HG03135 (cell line): ENCODE data around the gene PRKN.
"Not testable (repeated sequence)": the region's sequence is repeated elsewhere in the genome, so short reads cannot be mapped to it uniquely, and the experiment has no call there.

Experiments
- ATAC-seq: cut with Tn5 transposase; IDR thresholded peaks from one replicate; pipeline ENCODE4 v1.9.1; 2021; ENCODE audit warnings: mild to moderate bottlenecking, moderate library complexity; ENCODE audit not compliant: unreplicated experiment

Gene PRKN

DNA sequence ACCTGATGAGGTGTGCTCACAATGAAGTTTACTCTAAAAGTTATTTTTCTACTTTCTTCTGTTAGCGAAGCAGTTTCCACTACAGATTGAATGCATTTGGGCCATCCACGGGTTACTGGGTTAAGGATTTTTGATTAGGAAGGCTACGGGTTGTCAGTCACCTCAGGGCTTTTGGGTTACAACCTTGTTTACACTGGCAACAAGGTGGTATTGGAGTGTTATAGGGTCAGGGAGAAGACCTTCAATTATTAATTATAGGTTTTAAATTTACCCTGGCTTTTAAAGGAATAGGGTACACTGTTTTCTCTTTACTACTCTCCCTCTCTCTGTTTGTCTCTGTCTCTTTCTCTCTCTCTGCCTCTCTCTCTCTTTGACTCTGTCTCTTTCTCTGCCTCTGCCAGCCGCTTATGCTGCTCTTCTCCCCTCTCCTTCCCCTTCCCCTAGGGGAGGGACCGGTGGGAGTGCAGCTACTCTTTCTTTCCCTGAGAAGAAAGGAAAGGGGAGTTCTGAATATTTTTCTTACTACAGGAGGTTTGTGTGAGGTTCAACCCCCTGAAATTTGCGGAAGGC lies 1413.5 kb downstream of the PRKN start:
- ATAC-seq = no peak

DNA sequence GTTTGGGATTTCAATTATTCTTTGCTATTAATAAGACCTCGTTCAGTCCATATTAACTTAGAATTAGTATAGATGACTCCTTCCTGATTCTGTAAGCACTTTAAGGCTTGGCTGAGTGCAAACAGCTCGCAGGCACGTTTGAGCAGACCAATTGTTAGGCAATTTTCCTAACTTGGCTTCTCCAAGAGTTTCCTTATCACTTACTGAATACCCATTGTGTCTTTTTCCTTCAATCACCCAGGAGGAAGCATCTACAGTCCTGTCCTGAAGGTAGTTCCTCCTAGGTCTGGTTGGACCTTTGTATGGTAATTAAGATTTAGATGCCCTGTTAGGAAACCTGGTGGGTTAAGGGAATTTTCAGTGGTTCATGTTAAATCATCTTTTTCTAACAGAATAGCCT lies 1414.1 kb downstream of the PRKN start:
- ATAC-seq = not testable (repeated sequence)

DNA sequence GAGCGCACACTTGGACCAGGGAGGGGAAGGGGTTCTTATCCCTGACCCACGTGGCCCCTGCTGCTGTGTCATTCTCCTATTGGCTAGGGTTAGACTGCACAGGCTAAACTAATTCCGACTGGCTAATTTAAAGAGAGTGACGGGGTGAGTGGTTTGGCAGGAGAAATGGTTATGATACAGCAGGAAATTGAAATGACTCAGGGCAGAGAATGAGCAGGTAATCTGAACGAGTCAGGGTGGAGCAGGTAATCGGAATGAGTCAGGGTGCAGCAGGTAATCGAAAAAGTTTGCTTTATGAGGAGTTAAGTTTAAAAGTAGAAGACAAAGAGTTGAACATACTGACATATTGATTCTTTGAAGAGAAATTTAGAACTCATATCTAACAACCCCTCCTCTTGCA lies 1417.8 kb downstream of the PRKN start:
- ATAC-seq = not testable (repeated sequence)

DNA sequence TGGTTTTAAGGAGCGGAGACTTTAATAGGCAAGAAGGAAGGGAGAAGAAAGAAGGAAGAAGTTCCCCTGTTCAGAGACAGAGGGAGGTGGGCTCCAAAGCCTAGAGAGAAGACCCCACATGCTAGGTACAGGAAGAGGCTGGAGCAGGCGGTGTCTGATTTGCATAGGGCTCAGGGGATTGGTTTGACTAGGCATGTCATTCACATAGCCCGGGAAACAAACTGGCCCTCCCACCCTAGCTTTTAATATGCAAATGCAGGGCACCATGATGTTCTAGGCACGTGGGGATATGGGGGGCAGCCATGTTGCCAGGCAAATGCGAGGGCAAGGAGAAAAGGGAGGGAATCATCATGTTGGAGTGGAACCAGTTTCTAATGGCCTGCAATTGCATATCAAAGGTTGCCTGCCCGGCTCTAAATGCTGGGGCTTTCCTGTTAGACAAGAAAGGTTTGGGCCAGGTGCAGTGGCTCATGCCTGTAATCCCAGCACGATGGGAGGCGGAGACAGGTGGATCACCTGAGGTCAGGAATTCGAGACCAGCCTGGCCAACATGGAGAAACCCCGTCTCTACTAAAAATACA lies 1419.4 kb downstream of the PRKN start:
- ATAC-seq = no peak

DNA sequence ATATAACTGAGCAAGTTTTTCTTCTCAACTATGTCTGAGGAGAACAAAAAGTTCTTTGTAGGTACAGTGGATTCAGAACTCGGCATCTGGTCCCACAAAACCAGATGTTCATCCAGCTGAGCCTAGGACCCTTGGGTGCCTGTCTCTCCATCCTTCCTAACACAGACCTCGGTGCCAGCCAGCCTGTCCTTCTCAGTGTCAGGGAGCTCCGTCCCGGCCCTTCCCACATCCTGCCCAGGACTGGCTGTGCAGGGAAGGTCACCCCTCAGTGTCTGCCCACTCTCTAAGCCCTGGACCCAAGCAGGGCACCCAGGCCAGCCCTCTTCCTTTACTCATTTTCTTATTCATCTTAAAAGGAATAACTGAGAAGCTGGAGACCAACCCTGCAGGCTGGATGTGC lies 1421.7 kb downstream of the PRKN start:
- ATAC-seq = no peak

DNA sequence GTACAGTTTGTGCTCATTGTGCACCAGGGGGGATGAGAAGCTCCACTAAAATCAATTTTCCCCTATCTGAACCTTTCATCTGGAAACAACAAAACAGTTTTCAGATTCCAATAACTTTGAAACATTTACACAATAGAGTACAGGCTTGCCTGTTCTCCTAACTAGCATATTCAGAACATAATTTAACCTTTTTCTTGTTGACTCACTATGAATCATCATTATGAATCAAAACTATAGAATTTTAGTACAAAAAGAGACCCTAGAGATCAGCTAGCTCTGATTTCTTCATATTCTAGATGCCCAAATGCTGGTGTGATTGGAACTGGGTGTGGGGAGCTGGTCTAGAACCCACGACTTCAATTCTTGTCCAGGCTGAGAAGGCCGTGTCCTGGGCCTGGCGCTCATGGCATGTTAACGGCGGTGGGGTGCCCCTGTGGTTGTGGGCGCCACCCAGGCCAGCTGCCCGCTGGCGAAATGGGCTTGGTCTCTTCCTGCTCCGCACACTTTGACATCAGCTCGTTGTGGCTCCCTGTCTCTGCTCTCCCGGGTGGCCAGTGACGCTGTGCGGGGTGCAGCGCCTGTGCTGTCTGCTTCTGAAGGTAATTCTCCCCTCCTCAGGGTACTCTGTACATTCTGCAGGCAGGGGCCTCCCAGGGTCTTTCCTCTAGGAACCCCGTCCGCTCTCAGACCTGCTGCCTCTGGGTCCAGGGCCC lies 1423.8 kb downstream of the PRKN start:
- ATAC-seq = no peak

DNA sequence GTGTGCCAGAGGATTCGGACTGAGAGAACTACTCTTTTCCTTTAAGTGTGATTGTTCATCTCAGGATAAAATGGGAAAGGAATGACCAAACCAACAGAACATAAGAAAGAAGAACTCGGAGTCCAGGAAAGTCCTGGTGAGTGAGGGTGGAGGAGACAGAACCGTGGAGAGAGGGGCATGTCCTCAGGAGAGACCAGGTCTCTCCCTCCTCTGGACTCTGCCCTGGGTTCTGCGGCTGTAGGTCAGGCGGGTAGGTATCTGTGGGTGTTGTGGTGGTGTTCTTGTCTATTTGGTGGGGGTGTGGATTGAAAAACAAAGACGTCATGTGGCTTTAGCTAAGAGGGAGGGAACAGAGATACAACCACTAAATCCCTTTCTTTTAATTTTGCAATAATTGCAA lies 1424.6 kb downstream of the PRKN start:
- ATAC-seq = no peak

DNA sequence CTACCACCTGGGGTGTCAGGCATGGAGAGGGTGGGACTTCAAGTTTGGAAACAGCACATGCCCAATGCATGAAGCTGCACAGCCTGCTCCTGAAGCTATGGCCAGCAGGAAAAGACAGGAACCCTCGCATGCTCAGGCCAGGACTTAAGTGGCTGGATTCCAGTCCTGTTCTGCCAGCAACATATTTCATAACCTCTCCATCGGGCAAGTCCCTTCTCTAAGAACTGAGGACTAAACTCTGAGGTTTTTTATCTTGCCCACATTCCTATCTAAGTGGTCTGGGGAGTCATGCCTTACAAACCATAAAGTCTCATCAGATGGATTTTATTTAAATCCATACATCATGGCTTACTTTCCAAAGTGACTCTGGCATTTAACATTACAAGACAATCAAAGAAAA lies 1426.2 kb downstream of the PRKN start:
- no peak for ATAC-seq

DNA sequence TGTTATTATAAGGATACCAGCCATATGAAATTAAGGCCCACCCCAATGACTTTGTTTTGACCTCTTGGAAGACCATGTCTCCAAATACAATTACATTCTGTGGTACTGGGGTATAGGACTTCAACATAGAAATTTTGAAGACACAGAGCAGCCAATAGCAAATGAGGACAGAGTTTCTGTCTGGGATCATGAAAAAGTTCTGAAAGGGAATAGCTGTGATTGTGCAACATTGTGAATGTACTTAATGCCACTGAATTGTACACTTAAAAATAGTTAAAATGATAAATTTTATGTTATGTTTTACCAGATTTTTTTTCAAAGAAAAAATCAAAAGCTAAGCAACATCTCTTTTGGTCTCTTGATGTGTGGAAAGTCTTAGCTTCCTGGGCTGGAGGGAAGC lies 1426.7 kb downstream of the PRKN start:
- ATAC-seq = no peak

DNA sequence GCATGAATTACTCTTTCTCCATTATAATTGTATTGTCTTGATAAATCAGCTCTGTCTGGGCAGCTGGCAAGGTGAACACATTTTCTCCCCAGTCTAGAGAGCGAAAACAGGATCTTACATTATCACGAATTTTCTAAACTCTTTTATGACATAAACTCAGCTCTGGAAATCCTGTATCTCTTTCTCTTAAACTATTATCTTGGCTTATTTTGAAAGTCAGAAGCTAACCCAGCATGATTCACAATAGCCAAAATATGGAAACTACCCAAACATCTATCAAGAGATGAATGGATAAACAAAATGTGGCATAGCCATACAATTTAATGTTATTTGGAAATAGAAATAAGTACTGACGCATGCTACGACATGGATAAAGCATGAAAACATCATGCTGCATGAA lies 1427.8 kb downstream of the PRKN start:
- no peak for ATAC-seq
